HPDE6-E6E7 (cell line): ENCODE measurements around the gene UXS1.

Experiments
- DNase-seq: peaks from one replicate; pipeline ENCODE4 v3.0.0; 2011; ENCODE audit warnings: missing footprints; ENCODE audit errors: extremely low spot score

UXS1 gene

GRCh38 chr2:106189325-106189724 lies 4.8 kb downstream of the UXS1 start:
- no peak for DNase-seq

DNA sequence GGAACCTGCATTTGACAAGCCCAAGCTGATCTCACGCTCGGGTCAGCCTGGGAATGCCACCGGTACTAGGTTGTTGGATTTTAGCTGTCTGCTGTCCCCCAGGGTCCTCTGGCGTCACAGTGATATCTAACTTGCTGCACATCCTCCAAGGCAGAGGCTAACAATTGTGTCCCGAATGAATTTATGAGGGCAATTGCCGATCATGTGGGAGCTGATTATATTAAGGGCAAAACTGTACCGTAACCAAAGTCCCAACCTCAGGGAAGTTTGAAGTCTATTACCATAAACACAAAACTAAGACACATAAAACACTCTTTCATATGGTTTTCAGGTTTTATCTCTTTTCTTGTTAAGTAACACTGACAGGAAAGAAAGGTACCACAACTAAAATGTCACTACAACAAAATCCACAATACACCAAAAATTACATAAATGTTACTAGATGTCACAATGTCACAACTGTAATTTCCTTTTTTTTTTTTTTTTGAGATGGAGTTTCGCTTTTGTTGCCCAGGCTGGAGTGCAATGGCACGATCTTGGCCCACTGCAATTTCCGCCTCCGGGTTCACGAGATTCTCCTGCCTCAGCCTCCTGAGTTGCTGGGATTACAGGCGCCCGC lies 6.7 kb downstream of the UXS1 start:
- DNase-seq, result no peak

- DNase-seq, result no peak
Measured at GRCh38 chr2:106185475-106186184, 8.5 kb downstream of the UXS1 start.

- DNase-seq, result no peak
Measured at GRCh38 chr2:106184857-106185256, 9.2 kb downstream of the UXS1 start.

GRCh38 chr2:106184394-106184793 lies 9.7 kb downstream of the UXS1 start:
- no peak for DNase-seq

GRCh38 chr2:106183101-106183696 lies 10.9 kb downstream of the UXS1 start:
- no peak for DNase-seq

- DNase-seq, result no peak
Measured at GRCh38 chr2:106181064-106181463, 13.0 kb downstream of the UXS1 start.

DNA sequence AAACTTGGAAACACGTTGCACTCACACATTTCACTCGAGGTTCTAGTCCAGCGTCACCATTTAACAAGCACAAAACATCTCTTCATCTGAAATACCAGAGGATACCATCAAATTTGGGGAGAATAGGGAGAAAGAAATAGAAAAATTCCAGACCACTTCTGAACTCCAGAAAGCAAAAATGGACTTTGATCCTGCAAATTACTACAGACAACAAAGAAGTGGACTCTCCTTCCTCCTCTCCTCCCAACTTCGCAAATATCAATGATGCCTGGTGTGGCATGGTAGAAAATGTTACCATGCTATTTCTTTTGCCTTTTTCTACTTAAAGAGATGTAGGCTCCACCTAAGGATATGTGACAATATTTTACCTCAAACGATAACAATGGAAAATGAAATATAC lies 13.5 kb downstream of the UXS1 start:
- no peak for DNase-seq

- no peak for DNase-seq
Measured at GRCh38 chr2:106178716-106179115, 15.4 kb downstream of the UXS1 start.

- no peak for DNase-seq
Measured at GRCh38 chr2:106177581-106177980, 16.5 kb downstream of the UXS1 start.

DNA sequence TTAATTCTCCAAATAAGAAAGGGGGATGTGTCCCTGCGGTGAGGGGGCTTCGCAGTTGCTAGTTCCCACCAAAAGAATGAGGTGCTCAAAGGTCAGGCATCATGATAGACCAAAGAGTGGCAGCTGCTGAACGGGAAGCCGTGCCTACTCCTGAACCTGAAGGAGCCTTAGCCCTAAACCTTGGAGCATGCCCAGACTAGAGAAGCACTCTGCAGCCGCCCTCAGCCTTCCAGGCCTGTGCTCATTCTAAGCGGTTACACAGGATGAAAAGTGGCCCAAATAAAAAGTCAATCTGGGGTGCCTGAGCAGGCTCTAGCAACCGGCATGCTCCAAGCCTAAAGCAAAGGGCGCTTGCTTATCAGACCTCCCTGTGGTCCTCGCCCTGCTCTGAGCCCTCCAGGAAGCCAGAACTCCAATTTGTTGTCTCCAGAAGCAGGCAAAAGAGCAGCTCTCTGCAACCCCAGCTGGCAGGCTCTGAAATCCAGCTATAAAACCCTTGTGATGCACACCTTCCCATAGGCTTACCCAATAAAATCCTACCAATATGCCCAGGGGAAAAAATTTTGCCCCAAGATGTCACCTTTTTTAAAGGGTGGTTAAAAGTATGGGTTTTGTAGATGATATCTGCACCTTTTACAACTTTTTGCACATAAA lies 17.5 kb downstream of the UXS1 start:
- DNase-seq, result no peak

- no peak for DNase-seq
Measured at GRCh38 chr2:106175086-106175850, 18.8 kb downstream of the UXS1 start.

- DNase-seq, result no peak
Measured at GRCh38 chr2:106174056-106174455, 20.0 kb downstream of the UXS1 start.

DNA sequence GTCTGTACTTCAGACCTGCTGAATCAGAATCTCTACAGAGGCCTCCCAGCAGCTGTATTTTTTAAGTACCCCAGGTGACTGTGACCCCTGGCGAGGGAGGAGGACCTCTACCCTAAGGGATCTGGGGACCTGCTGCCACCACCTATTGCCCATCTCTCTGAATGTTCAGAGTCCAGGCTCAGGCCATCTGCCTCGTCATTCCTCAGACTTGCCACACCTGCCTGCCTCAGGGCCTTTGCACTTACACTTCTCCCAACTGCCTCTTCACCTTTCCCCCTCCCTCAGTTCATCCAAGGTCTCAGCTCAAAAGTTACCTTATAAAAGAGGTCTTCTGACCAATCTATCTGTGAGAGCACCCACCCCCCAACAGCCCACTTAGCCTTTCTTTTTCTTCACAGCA lies 21.5 kb downstream of the UXS1 start:
- no peak for DNase-seq

DNA sequence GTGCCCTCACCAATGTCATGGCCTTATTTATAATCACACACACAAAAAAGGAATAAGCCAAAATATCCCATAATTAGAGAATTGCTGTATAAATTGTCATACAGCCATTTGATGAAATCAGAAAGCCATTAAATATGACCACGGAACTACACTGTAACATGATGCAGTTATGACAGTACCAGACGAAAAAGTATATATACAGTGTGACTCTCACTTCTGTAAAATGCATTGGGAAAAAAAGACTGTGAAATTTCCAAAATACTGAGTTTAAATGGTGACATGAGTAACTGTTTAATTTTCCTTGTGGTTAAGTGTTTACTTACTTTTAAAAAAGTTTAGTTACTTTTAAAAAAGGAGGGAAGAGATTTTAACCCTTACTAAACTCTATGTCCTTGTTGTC lies 25.4 kb downstream of the UXS1 start:
- no peak for DNase-seq

DNA sequence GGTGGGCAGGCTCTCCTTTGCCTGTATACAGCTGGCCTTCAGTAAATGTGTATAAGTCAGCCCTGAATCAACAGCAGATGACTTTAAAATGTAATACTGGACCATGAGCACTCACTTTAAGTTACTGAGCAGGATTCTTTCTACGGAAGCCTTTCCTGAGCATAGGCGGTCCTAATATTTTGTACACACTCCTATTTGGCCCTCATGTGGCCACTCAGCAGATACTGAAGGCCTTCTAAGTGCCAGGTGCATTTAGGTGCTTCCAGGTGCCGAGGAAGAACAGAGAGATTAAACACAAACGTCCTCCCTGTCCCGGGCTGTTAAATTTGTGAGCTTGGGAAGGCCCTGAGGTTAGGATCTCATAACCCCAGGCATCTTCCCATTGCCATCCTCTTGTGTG lies 27.0 kb downstream of the UXS1 start:
- DNase-seq, result no peak

DNA sequence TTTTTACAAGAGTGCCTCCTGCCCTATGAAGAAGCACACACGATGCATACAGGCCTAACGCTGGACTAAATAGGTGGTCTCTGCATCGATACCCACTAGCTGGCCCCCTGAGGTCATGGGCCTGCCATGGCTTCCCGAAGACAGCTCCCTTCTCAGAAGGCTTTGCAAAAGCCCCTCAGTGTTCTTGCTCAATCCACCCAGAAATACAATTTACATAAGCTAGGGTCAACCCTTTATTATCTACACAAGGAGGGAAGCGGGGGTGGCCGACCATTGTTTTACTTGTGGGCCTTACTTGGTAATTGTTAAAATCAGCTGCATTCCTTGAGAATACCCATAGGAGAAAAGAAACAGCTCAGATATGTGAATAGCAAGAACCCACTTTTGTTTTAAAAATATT lies 28.5 kb downstream of the UXS1 start:
- DNase-seq, result no peak

DNA sequence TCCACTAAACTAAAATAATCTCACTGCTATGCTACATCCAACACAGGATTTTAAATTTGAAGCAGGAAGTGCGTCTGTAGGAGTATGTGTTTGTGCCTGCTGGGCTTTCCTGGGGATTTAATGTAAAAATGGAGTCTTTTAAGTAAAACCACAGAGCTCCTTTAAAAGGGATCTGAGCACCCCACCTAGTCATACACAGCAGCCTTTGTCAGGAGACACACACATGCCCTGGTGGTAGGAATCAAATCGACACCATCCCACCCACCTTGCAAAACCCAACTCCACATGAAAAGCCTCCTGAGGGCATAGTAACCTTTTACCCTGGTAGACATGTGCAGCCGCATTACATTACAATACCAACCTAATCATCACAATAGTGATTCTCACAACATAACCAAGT lies 29.1 kb downstream of the UXS1 start:
- no peak for DNase-seq

DNA sequence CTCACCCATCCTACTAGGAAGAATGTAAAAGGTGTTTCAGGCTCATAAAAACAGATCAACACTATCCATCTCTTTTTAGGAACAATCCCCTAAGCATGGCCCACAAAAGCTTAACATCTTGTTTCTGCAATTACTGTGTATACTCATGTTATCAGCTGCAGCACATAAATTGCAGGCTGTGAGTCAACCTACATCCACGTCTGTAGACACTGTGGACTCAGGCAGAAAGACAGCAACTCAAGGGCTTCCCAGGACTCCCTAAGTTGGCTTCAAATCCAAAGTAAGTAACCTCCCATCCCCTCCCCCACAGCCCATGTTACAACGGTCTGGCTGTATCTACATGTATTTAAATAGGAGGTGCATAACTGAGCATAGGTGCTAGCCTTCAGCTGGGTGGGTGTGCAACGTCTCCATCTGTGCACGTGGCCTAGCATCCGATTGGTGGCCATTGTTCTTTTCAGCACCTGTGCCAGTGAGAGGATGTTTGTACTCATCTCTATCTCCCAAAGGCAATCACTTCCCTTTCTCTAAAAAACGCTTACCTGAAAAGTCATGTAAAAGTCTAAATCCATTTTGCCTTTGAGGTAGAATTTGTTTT lies 30.1 kb downstream of the UXS1 start:
- DNase-seq, result no peak

DNA sequence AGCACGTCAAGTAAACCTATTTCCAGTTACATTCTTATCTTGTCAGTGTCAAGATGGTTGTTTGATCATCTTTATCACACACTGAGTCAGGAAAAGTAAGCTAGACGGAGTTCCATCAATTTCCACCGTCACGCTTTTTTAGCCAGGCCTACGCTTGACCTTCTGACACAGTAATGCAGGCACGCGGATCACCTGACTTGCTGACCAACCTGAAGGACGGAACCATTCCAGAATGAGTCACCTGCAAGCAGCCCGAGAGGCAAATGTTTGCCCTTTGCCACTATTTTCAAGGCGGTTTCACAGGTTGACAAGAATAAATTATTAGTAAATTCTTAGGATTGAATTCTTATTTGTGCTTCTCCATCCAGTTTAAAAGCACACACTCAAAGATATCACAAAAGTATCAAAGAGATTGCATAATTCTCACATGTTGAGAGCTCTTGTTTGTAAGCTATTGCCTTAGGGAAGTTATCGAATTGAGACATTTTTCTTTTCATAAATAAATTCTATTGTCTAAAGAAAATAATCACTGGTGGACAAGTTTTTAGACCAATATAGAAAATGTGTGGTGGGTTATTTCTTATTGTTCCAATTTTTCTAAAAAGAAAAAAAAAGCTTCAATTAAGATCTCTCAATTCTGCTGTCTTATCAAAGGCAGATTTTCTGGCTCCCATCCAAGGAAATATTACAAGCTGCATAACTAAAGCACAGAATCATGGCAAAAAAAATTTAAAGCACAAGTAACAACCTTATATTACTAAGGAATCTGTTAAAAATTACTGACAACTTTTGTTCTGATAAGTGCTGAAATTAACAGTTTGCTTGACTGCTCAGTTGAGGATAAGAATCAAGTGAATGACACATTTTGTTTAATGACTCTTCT lies 31.9 kb downstream of the UXS1 start:
- peak; percentile 70 for DNase-seq

DNA sequence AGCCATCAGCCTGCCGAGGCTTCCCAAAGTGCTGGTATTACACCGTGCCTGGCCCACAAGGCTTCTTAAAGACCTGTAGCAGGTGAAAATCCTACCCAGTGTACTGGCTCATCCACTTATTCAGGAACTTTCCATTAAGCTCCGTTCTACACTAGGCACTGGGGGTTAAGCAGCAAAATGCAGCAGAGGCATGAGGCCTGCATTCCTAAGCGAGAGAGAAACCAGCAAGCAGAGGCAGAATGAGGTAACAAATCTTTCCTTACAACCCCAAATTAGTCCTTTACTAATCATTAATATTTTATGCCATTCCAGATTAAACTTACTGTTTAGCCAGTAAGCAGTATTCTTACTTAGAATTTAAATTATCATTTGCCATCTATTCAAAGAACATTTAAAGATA lies 32.8 kb downstream of the UXS1 start:
- no peak for DNase-seq
